Mucosa of descending colon (tissue), 3 donors: ENCODE data around the gene NMUR1. TPM values are rescaled to one million over a fixed set of nuclear protein-coding genes. Genes with fewer than 3 reads are reported as not detected.

Source experiments
- ATAC-seq: fragments of 200-7000 bp; cut with Tn5 transposase; one replicate; pipeline ENCODE4 v1.9.1; 2020; ENCODE audit warnings: mild to moderate bottlenecking, moderate library complexity
- DNase-seq, 3 donors: peaks; one replicate each; pipeline ENCODE4 v3.0.0-alpha.2; 2020
- H3K36me3 ChIP-seq: fragments of 200-600 bp; one replicate; pipeline ENCODE4 v1.8.0; 2021; ENCODE audit warnings: low read depth, mild to moderate bottlenecking
- H3K4me1 ChIP-seq: fragments of 200-600 bp; one replicate; pipeline ENCODE4 v1.8.0; 2021; ENCODE audit warnings: low read depth, mild to moderate bottlenecking
- H3K4me3 ChIP-seq: fragments of 200-600 bp; one replicate; pipeline ENCODE4 v1.8.0; 2021; ENCODE audit warnings: mild to moderate bottlenecking
- H3K9me3 ChIP-seq: fragments of 200-600 bp; one replicate; pipeline ENCODE4 v1.8.0; 2021; ENCODE audit warnings: mild to moderate bottlenecking
- intact Hi-C, 2 donors: fragments of 100-400 bp; cut with DNase I in 1 of 2; cut with micrococcal nuclease in 1 of 2; formaldehyde crosslinking; loops; one replicate each; pipeline versions ENCODE4 v1.11.0 to v1.11.1; 2022; cut with DNase I, micrococcal nuclease
- total RNA-seq, 3 donors: library from RNA; stranded (reverse); fragmentation: NEBNext Ultra II Directional in 2 of 3; extraction: Animal tissue kit (Norgen Biotek cat#: 25700) in 2 of 3; gene quantifications; one replicate each; pipeline versions ENCODE4 v1.2.1 to v1.2.4, GENCODE V29; 2021 to 2023
- TF ChIP-seq, protein P1 (sequence below): fragments of 200-600 bp; IDR thresholded peaks from one replicate; pipeline ENCODE4 v1.8.0; 2022; ENCODE audit warnings: antibody characterized with exemption, mild to moderate bottlenecking
- donor health status: DM: no; HTN: no; CAD: no; lungs with moderate emphysema.
- donor health status: DM: no; HTN: no; CAD: no.
- donor health status: DM: no; HTN: yes; CAD: no.

Gene NMUR1
- total RNA-seq, 3 donors from 2014 or later = 0.57 to 1.2 (median 0.87) TPM

DNA sequence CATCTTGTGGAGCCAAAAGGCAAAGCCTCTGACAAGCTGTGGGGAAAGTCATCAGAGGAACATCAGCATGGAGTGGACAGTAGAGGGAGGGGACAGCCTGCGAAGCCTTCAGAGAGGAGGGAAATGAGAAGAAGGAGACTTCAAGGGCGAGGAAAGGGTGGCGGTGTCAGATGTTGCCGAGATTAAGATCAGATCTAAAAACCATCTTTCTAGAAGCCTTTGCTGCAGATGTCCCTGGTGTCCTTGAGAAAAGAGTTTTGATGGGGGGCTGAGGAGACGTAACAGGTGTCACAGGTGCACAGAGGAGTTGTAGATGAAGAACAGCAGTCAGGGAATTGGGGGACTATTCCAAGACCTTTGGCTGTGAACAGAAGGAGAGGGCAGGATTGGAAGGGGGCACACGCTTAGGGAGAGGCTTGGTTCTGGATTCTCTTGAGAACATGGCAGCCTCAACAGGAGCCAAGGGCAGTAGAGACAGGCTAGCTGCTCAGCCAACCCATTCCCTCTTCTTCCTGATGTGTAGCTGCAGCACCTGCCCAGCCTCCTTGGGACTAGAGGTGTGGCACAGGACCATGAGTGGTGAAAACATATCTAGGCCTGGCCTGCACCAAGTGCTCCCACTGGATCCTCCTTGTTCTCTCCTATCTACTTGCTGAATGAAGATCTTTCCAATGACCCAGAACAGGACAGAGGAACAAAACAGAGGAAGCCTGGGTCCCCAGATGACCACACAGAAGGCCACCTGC, 43.2 kb downstream of the NMUR1 start:
- intact Hi-C loops = no loop called here
- Histone ChIP-seq H3K4me3 (no peak overlapping the region), H3K36me3 (no peaks in the 10 kb centered on the region), H3K4me1 (no peaks in the 10 kb centered on the region), H3K9me3 (no peaks in the 10 kb centered on the region)
- DNase-seq = no peak
- no peak for ATAC-seq
- TF ChIP-seq, protein P1, sequence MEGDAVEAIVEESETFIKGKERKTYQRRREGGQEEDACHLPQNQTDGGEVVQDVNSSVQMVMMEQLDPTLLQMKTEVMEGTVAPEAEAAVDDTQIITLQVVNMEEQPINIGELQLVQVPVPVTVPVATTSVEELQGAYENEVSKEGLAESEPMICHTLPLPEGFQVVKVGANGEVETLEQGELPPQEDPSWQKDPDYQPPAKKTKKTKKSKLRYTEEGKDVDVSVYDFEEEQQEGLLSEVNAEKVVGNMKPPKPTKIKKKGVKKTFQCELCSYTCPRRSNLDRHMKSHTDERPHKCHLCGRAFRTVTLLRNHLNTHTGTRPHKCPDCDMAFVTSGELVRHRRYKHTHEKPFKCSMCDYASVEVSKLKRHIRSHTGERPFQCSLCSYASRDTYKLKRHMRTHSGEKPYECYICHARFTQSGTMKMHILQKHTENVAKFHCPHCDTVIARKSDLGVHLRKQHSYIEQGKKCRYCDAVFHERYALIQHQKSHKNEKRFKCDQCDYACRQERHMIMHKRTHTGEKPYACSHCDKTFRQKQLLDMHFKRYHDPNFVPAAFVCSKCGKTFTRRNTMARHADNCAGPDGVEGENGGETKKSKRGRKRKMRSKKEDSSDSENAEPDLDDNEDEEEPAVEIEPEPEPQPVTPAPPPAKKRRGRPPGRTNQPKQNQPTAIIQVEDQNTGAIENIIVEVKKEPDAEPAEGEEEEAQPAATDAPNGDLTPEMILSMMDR = no peak

DNA sequence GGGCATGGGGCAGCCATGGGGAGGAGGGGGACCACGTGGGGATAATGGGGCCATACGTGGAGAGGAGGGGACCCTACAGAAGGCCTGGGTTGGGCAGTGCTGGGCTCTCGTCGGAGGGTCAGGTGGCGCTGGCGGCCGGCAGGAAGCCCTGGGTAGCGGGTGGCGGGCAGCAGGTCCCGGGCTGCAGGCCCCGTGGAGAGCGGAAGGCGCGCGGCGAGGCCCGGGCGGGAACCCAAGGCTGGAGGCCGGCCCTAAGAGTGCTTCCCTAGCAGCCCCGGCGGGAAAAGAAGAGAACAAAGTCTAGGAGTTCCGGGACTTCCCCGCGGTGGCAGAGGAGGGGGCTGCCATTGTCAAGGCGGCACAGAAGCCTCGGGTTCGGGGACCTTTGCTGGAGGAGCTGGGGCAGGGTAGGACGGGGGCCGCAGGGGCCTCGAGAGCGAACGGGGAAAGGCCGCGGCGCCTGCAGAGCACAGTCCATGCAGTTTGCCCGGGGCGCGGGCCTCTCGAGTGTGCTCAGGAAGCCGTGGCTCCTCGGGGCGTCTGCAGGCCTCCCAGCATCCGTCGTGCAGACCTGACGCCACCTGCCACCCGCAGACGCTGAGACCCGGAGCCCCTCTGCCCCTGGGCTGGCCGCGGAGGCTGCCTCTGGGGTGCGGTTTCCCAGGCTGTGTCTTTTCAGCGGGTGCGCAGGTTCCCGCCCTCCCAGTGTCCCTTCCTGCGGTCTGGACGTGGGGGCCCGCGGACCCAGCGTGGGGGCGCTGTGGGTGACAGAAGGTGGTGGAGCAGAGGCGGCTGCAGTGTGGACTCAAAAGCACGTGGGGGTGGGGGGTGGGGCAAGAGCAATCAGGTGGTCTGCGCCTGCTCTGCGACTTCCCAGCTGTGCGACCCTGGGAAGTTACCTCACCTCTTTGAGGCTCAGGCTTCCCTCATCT, 46.6 kb downstream of the NMUR1 start:
- DNase-seq (peak; percentile 12 to 62 (median 43)), ATAC-seq (peak; percentile 43)
- intact Hi-C loops = loop anchor here in 1 of 2 donors (5.0 kb wide), 1 partner anchor 74 kb away; no protein-coding TSS in a partner anchor
- no peaks in the 10 kb centered on the region for H3K4me1 ChIP-seq
- TF ChIP-seq, protein P1 = no peak
- H3K36me3 ChIP-seq = no peaks in the 10 kb centered on the region
- H3K4me3 ChIP-seq = no peak overlapping the region
- H3K9me3 ChIP-seq = no peaks in the 10 kb centered on the region

DNA sequence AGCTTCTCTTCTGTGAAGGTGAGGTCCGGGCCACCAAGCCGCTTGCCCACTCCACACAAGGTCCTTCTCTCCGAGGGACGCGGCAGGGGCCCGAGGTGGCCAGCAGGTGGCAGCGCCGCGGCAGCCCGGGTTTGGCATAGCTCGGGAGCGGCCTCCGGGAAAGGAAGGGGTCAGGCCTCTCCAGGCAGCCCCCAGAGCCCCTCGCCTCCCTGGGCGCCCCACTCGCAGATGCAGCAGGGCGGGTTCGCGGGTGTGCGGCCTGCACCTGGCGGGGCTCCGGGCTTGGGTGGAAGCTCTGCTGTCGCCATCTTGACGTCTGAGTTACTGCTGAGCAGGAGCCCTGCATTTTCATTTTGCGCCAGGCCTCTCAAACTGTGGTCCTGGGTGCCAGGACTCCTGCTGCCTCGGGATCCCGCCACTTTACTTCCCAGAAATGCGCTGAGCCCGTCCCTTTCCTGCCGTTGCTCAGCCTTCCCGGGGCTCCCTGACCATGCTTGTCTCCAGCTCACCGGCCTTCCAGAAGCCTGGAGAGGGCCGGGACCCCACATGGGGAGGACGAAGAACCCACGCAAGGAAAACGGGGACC, 47.3 kb downstream of the NMUR1 start:
- intact Hi-C loops = loop anchor here in 1 of 2 donors (5.0 kb wide), 1 partner anchor 74 kb away; no protein-coding TSS in a partner anchor
- Histone ChIP-seq H3K9me3 (no peaks in the 10 kb centered on the region), H3K4me3 (no peak overlapping the region), H3K4me1 (no peaks in the 10 kb centered on the region), H3K36me3 (no peaks in the 10 kb centered on the region)
- TF ChIP-seq, protein P1 = peak; percentile 95
- ATAC-seq (peak; percentile 96), DNase-seq (peak; percentile 79 to 84 (median 82))

DNA sequence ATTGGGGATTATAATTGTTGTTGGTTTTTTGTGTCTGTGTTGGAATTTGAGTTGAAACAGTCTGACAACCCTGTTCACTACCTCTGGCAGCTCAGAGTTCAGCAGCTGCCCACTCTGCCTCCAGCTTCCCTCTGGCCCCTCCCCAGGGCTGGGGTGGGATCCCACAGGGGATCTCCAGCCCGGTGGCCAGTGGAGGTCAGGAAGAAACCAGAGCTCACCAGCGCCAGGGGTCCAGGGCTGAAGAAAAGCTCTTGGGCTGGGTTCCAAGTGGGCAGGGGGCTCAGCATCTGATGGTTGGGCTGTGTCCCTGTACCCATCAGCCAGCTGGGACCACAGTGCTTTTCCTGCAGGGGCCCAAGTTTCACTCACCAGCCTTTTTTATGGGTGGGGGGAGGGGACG, 49.5 kb downstream of the NMUR1 start:
- Histone ChIP-seq H3K4me3 (no peak overlapping the region), H3K9me3 (no peaks in the 10 kb centered on the region), H3K36me3 (no peaks in the 10 kb centered on the region), H3K4me1 (no peaks in the 10 kb centered on the region)
- no peak for ATAC-seq
- intact Hi-C loops = loop anchor here in 1 of 2 donors (5.0 kb wide), 1 partner anchor 77 kb away; no protein-coding TSS in a partner anchor
- DNase-seq = no peak
- TF ChIP-seq, protein P1 = no peak

DNA sequence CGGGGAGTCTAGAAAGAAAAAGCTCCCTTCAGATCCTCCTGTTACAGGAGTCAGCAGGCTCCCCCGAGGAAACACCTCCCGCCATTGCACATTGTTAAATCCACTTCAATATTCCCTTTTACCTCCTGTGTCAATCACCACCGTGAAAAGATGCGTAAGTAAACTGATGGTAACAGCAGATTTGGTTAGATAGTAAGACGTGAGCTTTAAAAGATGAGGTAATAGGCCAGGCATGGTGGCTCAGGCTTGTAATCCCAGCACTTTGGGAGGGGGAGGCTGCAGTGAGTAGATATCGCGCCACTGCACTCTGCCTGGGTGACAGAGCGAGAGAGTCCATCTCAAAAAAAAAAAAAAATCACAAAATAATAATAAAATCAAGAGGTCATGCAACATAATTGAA, 50.8 kb downstream of the NMUR1 start:
- DNase-seq (no peak), ATAC-seq (no peak)
- H3K4me1 ChIP-seq = no peaks in the 10 kb centered on the region
- H3K4me3 ChIP-seq = no peak overlapping the region
- TF ChIP-seq, protein P1 = no peak
- intact Hi-C loops = no loop called here
- no peaks in the 10 kb centered on the region for H3K9me3 ChIP-seq
- no peaks in the 10 kb centered on the region for H3K36me3 ChIP-seq
